Gastrocnemius medialis (tissue), 4 donors: ENCODE results near the gene AP1G2. TPM values are rescaled to one million over a fixed set of nuclear protein-coding genes. Genes with fewer than 3 reads are reported as not detected.

Experiments
- ATAC-seq, 2 donors: fragments of 150-250 bp; one replicate each; pipeline ENCODE4 v1.9.1; 2016
- DNase-seq, 2 donors: peaks; one replicate each; pipeline ENCODE4 v3.0.0-alpha.2; 2019
- H3K27ac ChIP-seq, 4 donors: fragments of 200-600 bp; sonication (generic); 1 replicate in 1 of 4; 2 replicates in 3 of 4; pipeline ENCODE4 v1.5.1; 2016 to 2018; ENCODE audit warnings: mild to moderate bottlenecking in 2 of 4, moderate library complexity in 1 of 4
- H3K27me3 ChIP-seq, 3 donors: fragments of 200-600 bp; sonication (generic) in 2 of 3; 1 replicate in 1 of 3; 2 replicates in 2 of 3; pipeline versions ENCODE4 v1.5.1 to v1.6.0; 2016 to 2019; ENCODE audit warnings: mild to moderate bottlenecking in 1 of 3, moderate library complexity in 1 of 3
- H3K36me3 ChIP-seq, 2 donors: fragments of 200-600 bp; sonication (generic) in 1 of 2; one replicate each; pipeline ENCODE4 v1.5.1; 2017 to 2018
- H3K4me1 ChIP-seq, 2 donors: fragments of 200-600 bp; sonication (generic) in 1 of 2; one replicate each; pipeline ENCODE4 v1.5.1; 2016 to 2017; ENCODE audit warnings: mild to moderate bottlenecking in 2 of 2
- H3K4me3 ChIP-seq, 4 donors: fragments of 200-600 bp; sonication (generic) in 3 of 4; 1 replicate in 1 of 4; 2 replicates in 3 of 4; pipeline ENCODE4 v1.5.1; 2016 to 2019; ENCODE audit warnings: mild to moderate bottlenecking in 2 of 4
- H3K9me3 ChIP-seq, 3 donors: fragments of 200-600 bp; sonication (generic) in 2 of 3; 1 replicate in 1 of 3; 2 replicates in 2 of 3; pipeline ENCODE4 v1.5.1; 2016 to 2019
- CTCF ChIP-seq, 5 experiments: fragments of 450-650 bp in 3 of 5; fragments of 200-600 bp in 2 of 5; sonication (generic) in 2 of 5; IDR thresholded peaks in 4 of 5; conservative IDR thresholded peaks in 1 of 5; 1 replicate in 4 of 5; 2 replicates in 1 of 5; pipeline ENCODE4 v1.5.1; 2016 to 2019; ENCODE audit warnings: antibody characterized with exemption in 5 of 5, mild to moderate bottlenecking in 3 of 5, moderate library complexity in 3 of 5
- POLR2A ChIP-seq, 2 donors: fragments of 450-650 bp; IDR thresholded peaks; one replicate each; pipeline ENCODE4 v1.6.1; 2017; ENCODE audit warnings: antibody characterized with exemption in 2 of 2, mild to moderate bottlenecking in 2 of 2, moderate library complexity in 2 of 2
- in situ Hi-C, 4 donors: fragments of 200-750 bp; cut with MboI; loops; one replicate each; pipeline versions ENCODE4 v1.15.0 to v1.8.0; 2017; ENCODE audit warnings: low sequenced_read_pairs in 4 of 4
- intact Hi-C: fragments of 100-400 bp; cut with DNase I; formaldehyde crosslinking; loops from one replicate; pipeline ENCODE4 v1.15.1; 2023; ENCODE audit warnings: low total_unique reads
- total RNA-seq, 4 donors: library from RNA; depleted of rRNA; stranded (reverse); fragments of >200 nt; gene quantifications; one replicate each; pipeline versions ENCODE4 v1.1.0 to v1.2.3, GENCODE V29; 2016

Gene AP1G2
- total RNA-seq, 4 donors from 2014 or later, result 1.5 to 31.5 (median 7.8) TPM

- Histone ChIP-seq H3K27me3 (no peaks in the 10 kb centered on the region), H3K27ac (no peak overlapping the region), H3K9me3 (no peaks in the 10 kb centered on the region), H3K36me3 (no peaks in the 10 kb centered on the region), H3K4me3 (no peak overlapping the region), H3K4me1 (peaks cover 0 to 7% of the 10 kb centered on the region in 2 donors)
- in situ Hi-C loops, result loop anchor here in 3 of 4 donors (10.0 to 25.0 kb wide), 3 partner anchors 228 to 978 kb away; partner anchors contain the start of genes ABHD4 (in 1 of the 3), DAD1 (in 1 of the 3) and PABPN1 (in 1 of the 3)
- ATAC-seq, result no peak
- intact Hi-C loops, result no loop called here
- no peak for DNase-seq
- TF ChIP-seq CTCF (IDR thresholded peaks at IDR 0.05 in 4 of 5, conservative IDR thresholded peaks at IDR 0.05 in 1 of 5) (no peak), POLR2A (IDR thresholded peaks at IDR 0.05) (no peak)
These were observed 2.7 kb downstream of the AP1G2 start for GRCh38 chr14:23564876-23565275.

GRCh38 chr14:23564181-23564812, 3.3 kb downstream of the AP1G2 start:
- TF ChIP-seq POLR2A (IDR thresholded peaks at IDR 0.05) (no peak), CTCF (IDR thresholded peaks at IDR 0.05 in 4 of 5, conservative IDR thresholded peaks at IDR 0.05 in 1 of 5) (no peak)
- no peak overlapping the region for H3K27ac ChIP-seq
- H3K9me3 ChIP-seq, result no peaks in the 10 kb centered on the region
- no peak overlapping the region for H3K4me3 ChIP-seq
- H3K27me3 ChIP-seq, result no peaks in the 10 kb centered on the region
- in situ Hi-C loops, result loop anchor here in 3 of 4 donors (10.0 to 25.0 kb wide), 3 partner anchors 227 to 977 kb away; partner anchors contain the start of genes ABHD4 (in 1 of the 3), DAD1 (in 1 of the 3) and PABPN1 (in 1 of the 3)
- no peaks in the 10 kb centered on the region for H3K36me3 ChIP-seq
- DNase-seq (no peak), ATAC-seq (no peak)
- intact Hi-C loops, result no loop called here
- peaks cover 0 to 7% of the 10 kb centered on the region in 2 donors for H3K4me1 ChIP-seq

GRCh38 chr14:23563473-23564180, 4.0 kb downstream of the AP1G2 start:
- H3K36me3 ChIP-seq, result no peaks in the 10 kb centered on the region
- H3K27ac ChIP-seq, result no peak overlapping the region
- in situ Hi-C loops, result loop anchor here in 3 of 4 donors (10.0 to 25.0 kb wide), 3 partner anchors 226 to 976 kb away; partner anchors contain the start of genes ABHD4 (in 1 of the 3), DAD1 (in 1 of the 3) and PABPN1 (in 1 of the 3)
- no peaks in the 10 kb centered on the region for H3K9me3 ChIP-seq
- no peak overlapping the region for H3K4me3 ChIP-seq
- no peak for DNase-seq
- peaks cover 0 to 7% of the 10 kb centered on the region in 2 donors for H3K4me1 ChIP-seq
- no peak for ATAC-seq
- TF ChIP-seq CTCF (IDR thresholded peaks at IDR 0.05 in 4 of 5, conservative IDR thresholded peaks at IDR 0.05 in 1 of 5) (no peak), POLR2A (IDR thresholded peaks at IDR 0.05) (no peak)
- H3K27me3 ChIP-seq, result no peaks in the 10 kb centered on the region
- intact Hi-C loops, result no loop called here

GRCh38 chr14:23562822-23563472, 4.6 kb downstream of the AP1G2 start:
- peak in 1 of 2 donors; percentile 37 for ATAC-seq
- Histone ChIP-seq H3K9me3 (no peaks in the 10 kb centered on the region), H3K4me1 (peaks cover 3 to 7% of the 10 kb centered on the region in 2 donors), H3K27ac (no peak overlapping the region), H3K27me3 (no peaks in the 10 kb centered on the region), H3K4me3 (no peak overlapping the region), H3K36me3 (no peaks in the 10 kb centered on the region)
- TF ChIP-seq POLR2A (IDR thresholded peaks at IDR 0.05) (no peak), CTCF (IDR thresholded peaks at IDR 0.05 in 4 of 5, conservative IDR thresholded peaks at IDR 0.05 in 1 of 5) (peak; percentile 82 to 92 (median 84))
- DNase-seq, result no peak
- intact Hi-C loops, result loop anchor here (1.0 kb wide), 1 partner anchor 85 kb away; no protein-coding TSS in a partner anchor
- in situ Hi-C loops, result loop anchor here in 3 of 4 donors (10.0 to 25.0 kb wide), 3 partner anchors 226 to 976 kb away; partner anchors contain the start of genes ABHD4 (in 1 of the 3), DAD1 (in 1 of the 3) and PABPN1 (in 1 of the 3)
